Suprapubic skin (tissue), 4 donors: ENCODE measurements around the gene FKBP2.

Experiments
- EP300 ChIP-seq: sonication (generic); formaldehyde crosslinking; IDR thresholded peaks from one replicate; pipeline ENCODE4 v1.6.1; 2017; ENCODE audit warnings: antibody characterized with exemption
- POLR2A ChIP-seq, 2 donors: fragments of 450-650 bp; IDR thresholded peaks; one replicate each; pipeline ENCODE4 v1.6.1; 2017; ENCODE audit warnings: antibody characterized with exemption in 2 of 2, mild to moderate bottlenecking in 2 of 2, moderate library complexity in 2 of 2
- POLR2AphosphoS5 ChIP-seq, 3 donors: sonication (generic); formaldehyde crosslinking; IDR thresholded peaks; one replicate each; pipeline ENCODE4 v1.6.1; 2017; ENCODE audit warnings: antibody characterized with exemption in 3 of 3
- TF ChIP-seq, protein P1 (sequence below), 2 donors: fragments of 200-600 bp in 1 of 2; fragments of 450-650 bp in 1 of 2; sonication (generic) in 1 of 2; IDR thresholded peaks; one replicate each; pipeline ENCODE4 v1.5.1; 2016 to 2019; ENCODE audit warnings: antibody characterized with exemption in 2 of 2, mild to moderate bottlenecking in 1 of 2, moderate library complexity in 1 of 2

DNA sequence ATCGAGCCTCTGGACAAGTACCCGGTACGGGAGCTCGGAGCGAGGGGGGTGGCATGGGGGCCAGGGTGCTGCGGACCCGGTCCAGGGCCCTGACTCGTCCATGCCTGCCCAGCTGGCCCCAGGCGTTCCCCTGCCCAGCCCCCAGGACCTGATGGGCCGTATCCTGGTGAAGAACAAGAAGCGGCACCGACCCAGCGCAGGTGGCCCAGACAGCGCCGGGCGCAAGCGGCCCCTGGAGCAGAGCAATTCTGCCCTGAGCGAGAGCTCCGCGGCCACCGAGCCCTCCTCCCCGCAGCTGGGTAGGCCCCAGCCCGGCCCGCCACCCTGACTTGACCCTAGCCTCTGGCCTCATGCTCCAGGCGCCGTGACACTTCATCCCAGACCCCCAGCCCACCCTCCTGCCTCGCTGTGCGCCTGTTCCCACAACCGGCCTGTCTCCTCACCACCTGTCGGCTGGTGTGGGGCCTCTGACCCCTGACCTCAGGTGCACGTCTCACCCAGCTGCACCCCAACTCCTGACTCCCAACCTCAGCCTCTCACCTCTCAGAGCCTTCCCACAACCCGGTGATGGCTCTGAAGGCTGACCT lies 18.1 kb downstream of the FKBP2 start:
- TF ChIP-seq, protein P1, sequence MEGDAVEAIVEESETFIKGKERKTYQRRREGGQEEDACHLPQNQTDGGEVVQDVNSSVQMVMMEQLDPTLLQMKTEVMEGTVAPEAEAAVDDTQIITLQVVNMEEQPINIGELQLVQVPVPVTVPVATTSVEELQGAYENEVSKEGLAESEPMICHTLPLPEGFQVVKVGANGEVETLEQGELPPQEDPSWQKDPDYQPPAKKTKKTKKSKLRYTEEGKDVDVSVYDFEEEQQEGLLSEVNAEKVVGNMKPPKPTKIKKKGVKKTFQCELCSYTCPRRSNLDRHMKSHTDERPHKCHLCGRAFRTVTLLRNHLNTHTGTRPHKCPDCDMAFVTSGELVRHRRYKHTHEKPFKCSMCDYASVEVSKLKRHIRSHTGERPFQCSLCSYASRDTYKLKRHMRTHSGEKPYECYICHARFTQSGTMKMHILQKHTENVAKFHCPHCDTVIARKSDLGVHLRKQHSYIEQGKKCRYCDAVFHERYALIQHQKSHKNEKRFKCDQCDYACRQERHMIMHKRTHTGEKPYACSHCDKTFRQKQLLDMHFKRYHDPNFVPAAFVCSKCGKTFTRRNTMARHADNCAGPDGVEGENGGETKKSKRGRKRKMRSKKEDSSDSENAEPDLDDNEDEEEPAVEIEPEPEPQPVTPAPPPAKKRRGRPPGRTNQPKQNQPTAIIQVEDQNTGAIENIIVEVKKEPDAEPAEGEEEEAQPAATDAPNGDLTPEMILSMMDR (IDR thresholded peaks at IDR 0.05) = no peak
- TF ChIP-seq POLR2AphosphoS5 (IDR thresholded peaks at IDR 0.05) = no peak
- TF ChIP-seq POLR2A (IDR thresholded peaks at IDR 0.05) = no peak
- TF ChIP-seq EP300 = no peak
